ENCODE measurements around the gene CAPNS2.
A peak's percentile ranks its signal among the peaks of the same experiment; 100 is the strongest.

The CAPNS2 gene

GRCh38 chr16:55562936-55563335 lies 3.5 kb upstream of the CAPNS2 start:
- TF ChIP-seq CTCF (conservative IDR thresholded peaks at IDR 0.05; ENCODE audit: control insufficient read depth, insufficient read depth, low read depth, low read length), result no peak
- DNase-seq (ENCODE audit: low read depth), result peak; percentile 51
- no peak overlapping the region for H3K4me3 ChIP-seq (ENCODE audit: control insufficient read depth, low read depth, low read length)

- H3K4me3 ChIP-seq (ENCODE audit: control insufficient read depth, low read depth, low read length), result no peak overlapping the region
- DNase-seq (ENCODE audit: low read depth), result no peak
- no peak for TF ChIP-seq CTCF (conservative IDR thresholded peaks at IDR 0.05; ENCODE audit: control insufficient read depth, insufficient read depth, low read depth, low read length)
Measured at GRCh38 chr16:55563797-55564196, 2.7 kb upstream of the CAPNS2 start.

GRCh38 chr16:55565086-55565485 lies 1.4 kb upstream of the CAPNS2 start:
- H3K4me3 ChIP-seq (ENCODE audit: control insufficient read depth, low read depth, low read length), result no peak overlapping the region
- no peak for TF ChIP-seq CTCF (conservative IDR thresholded peaks at IDR 0.05; ENCODE audit: control insufficient read depth, insufficient read depth, low read depth, low read length)
- DNase-seq (ENCODE audit: low read depth), result no peak

GRCh38 chr16:55567382-55567781 lies 898 bp downstream of the CAPNS2 start:
- peak; percentile 48 for DNase-seq (ENCODE audit: low read depth)
- TF ChIP-seq CTCF (conservative IDR thresholded peaks at IDR 0.05; ENCODE audit: control insufficient read depth, insufficient read depth, low read depth, low read length), result no peak
- no peak overlapping the region for H3K4me3 ChIP-seq (ENCODE audit: control insufficient read depth, low read depth, low read length)

- H3K4me3 ChIP-seq (ENCODE audit: control insufficient read depth, low read depth, low read length), result no peak overlapping the region
- DNase-seq (ENCODE audit: low read depth), result no peak
- TF ChIP-seq CTCF (conservative IDR thresholded peaks at IDR 0.05; ENCODE audit: control insufficient read depth, insufficient read depth, low read depth, low read length), result no peak
Measured at GRCh38 chr16:55568207-55568606, 1.7 kb downstream of the CAPNS2 start.

- H3K4me3 ChIP-seq (ENCODE audit: control insufficient read depth, low read depth, low read length), result no peak overlapping the region
- DNase-seq (ENCODE audit: low read depth), result peak; percentile 72
Measured at GRCh38 chr16:55569025-55569424, 2.5 kb downstream of the CAPNS2 start.

More at GRCh38 chr16:55569025-55569424, 2.5 kb downstream of the CAPNS2 start:
- no peak for TF ChIP-seq CTCF (conservative IDR thresholded peaks at IDR 0.05; ENCODE audit: control insufficient read depth, insufficient read depth, low read depth, low read length)
